K562 (cell line): ENCODE measurements around the gene ENSA. TPM values are rescaled to one million over a fixed set of nuclear protein-coding genes. Genes with fewer than 3 reads are reported as not detected.

Experiments
- ELF2 ChIP-seq: fragments of 250-450 bp; sonication (Bioruptor Pico); IDR thresholded peaks from 2 replicates; pipeline ENCODE4 v1.5.0; 2021; ENCODE audit warnings: mild to moderate bottlenecking
- ETV5 ChIP-seq: sonication (generic); formaldehyde crosslinking; IDR thresholded peaks from 2 replicates; pipeline ENCODE4 v1.4.0; 2020; ENCODE audit warnings: low read depth, mild to moderate bottlenecking, missing genetic modification reagents
- HMGN3 ChIP-seq: IDR thresholded peaks from 2 replicates; pipeline ENCODE4 v1.6.1; 2011; ENCODE audit warnings: borderline replicate concordance, low read depth, mild to moderate bottlenecking, mixed read lengths, low read length; ENCODE audit not compliant: insufficient read length; ENCODE audit errors: extremely low read depth
- JUND ChIP-seq, 2 experiments: IDR thresholded peaks; 2 replicates in 1 of 2; 3 replicates in 1 of 2; pipeline ENCODE4 v1.6.1; 2011; ENCODE audit warnings: borderline replicate concordance in 2 of 2, low read depth in 2 of 2, low read length in 2 of 2, improper control_type of control experiment in 1 of 2, missing biosample characterization in 1 of 2, missing genetic modification characterization in 1 of 2, missing genetic modification reagents in 1 of 2
- PHF8 ChIP-seq: fragments of 200-600 bp; sonication (generic); IDR thresholded peaks from 2 replicates; pipeline ENCODE4 v1.6.1; 2012; ENCODE audit warnings: mixed run types, mild to moderate bottlenecking, inconsistent platforms, low read length, moderate library complexity, borderline replicate concordance
- YY1 ChIP-seq, 3 experiments: IDR thresholded peaks; 2 replicates each; pipeline ENCODE4 v1.6.1; 2011; ENCODE audit warnings: low read length in 2 of 3, mild to moderate bottlenecking in 2 of 3, moderate library complexity in 2 of 3, borderline replicate concordance in 1 of 3, control low read depth in 1 of 3, low read depth in 1 of 3; ENCODE audit not compliant: insufficient read depth in 3 of 3, insufficient replicate concordance in 2 of 3, control insufficient read depth in 1 of 3, insufficient read length in 1 of 3; ENCODE audit errors: extremely low read depth in 1 of 3
- polyA plus RNA-seq, 8 experiments: library from polyadenylated mRNA; depleted of rRNA in 4 of 8; stranded (reverse) in 5 of 8; unstranded in 3 of 8; fragments of >200 nt; fragmentation: Nextera tagmentation in 2 of 8; fragmentation: Illumina TruSeq in 1 of 8; extraction: Ambion mirVana in 2 of 8; extraction: Trizol in 1 of 8; gene quantifications; 2 replicates each; pipeline versions ENCODE4 v1.2.1 to v1.2.3, GENCODE V29; 2011 to 2014; ENCODE audit warnings: inconsistent platforms in 1 of 8, missing spikeins in 1 of 8
- total RNA-seq, 7 experiments: library from RNA; depleted of rRNA in 6 of 7; stranded (reverse); fragments of >200 nt in 6 of 7; fragmentation: Illumina TruSeq in 2 of 7; extraction: Trizol in 2 of 7; gene quantifications; 2 replicates each; pipeline versions ENCODE4 v1.2.1 to v1.2.3, GENCODE V29; 2011 to 2021; ENCODE audit warnings: low replicate concordance in 1 of 7
- TF ChIP-seq, protein P1 (sequence below): sonication (generic); formaldehyde crosslinking; IDR thresholded peaks from 2 replicates; pipeline ENCODE4 v1.8.0; 2022; ENCODE audit warnings: mild to moderate bottlenecking, missing genetic modification reagents
- TF ChIP-seq, protein P2 (sequence below): fragments of 250-450 bp; sonication (Bioruptor Pico); IDR thresholded peaks from 2 replicates; pipeline ENCODE4 v1.5.0; 2021
- TF ChIP-seq, protein P3 (sequence below), 2 experiments: fragments of 450-650 bp; conservative IDR thresholded peaks; 2 replicates each; pipeline ENCODE4 v1.6.1; 2017; ENCODE audit warnings: mild to moderate bottlenecking in 2 of 2, moderate library complexity in 2 of 2
- TF ChIP-seq, protein P4 (sequence below), 2 experiments: fragments of 450-650 bp in 1 of 2; sonication (generic) in 1 of 2; formaldehyde crosslinking in 1 of 2; IDR thresholded peaks in 1 of 2; conservative IDR thresholded peaks in 1 of 2; 2 replicates each; pipeline versions ENCODE4 v1.6.1 to v1.8.1; 2016 to 2023; ENCODE audit warnings: mild to moderate bottlenecking in 2 of 2, moderate library complexity in 2 of 2, inconsistent platforms in 1 of 2, missing genetic modification reagents in 1 of 2
- TF ChIP-seq, protein P5 (sequence below): fragments of 150-350 bp; IDR thresholded peaks from 2 replicates; pipeline ENCODE4 v1.6.1; 2014; ENCODE audit warnings: low read depth, mild to moderate bottlenecking, low read length, borderline replicate concordance

ENSA gene
- total and polyA plus RNA-seq, 9 of the 15 experiments (the other 6 are each of a cell fraction or from before 2014, with no cell fraction given) = 68.1 to 605 (median 188) TPM

DNA sequence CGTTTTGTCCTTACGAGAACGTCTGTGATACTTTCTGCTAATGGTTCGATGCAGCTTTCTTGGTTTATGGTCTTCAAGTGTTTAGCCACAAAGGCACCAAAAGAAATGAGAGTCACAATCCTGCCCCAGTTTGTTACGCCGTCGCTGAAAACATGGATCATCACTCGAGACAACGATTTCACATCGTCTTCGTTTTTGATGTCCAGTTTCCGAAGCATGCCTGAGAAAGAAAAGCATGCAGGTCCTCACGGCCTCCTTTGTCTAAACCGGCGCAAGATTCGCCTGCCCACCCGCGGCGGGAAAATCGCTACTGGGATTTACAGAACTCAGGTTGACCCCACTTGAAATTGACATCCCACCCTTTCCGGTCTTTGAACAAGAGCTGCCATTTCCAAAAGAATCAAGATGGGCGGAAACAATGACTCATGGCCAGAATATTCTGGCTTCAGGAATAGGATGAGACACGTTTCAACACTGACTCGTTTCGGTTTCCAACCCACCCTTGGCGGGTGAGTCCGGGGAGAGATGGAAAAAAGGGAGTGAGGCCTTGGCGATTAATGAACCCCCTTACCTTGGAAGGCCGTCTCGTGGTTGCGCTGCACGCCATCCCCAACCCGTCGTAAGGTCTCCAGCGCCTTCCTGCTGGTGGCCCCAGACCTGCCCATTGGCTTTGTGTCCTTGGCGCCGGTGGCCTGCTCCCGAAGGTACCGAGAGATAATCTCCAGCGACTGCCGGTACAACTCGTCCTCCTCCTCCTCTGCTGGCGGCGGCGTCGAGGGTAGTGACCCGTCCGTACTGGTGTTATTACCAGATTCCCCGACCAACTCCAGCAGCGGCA is 50.9 kb downstream of the ENSA start (continued):
- TF ChIP-seq, protein P1, sequence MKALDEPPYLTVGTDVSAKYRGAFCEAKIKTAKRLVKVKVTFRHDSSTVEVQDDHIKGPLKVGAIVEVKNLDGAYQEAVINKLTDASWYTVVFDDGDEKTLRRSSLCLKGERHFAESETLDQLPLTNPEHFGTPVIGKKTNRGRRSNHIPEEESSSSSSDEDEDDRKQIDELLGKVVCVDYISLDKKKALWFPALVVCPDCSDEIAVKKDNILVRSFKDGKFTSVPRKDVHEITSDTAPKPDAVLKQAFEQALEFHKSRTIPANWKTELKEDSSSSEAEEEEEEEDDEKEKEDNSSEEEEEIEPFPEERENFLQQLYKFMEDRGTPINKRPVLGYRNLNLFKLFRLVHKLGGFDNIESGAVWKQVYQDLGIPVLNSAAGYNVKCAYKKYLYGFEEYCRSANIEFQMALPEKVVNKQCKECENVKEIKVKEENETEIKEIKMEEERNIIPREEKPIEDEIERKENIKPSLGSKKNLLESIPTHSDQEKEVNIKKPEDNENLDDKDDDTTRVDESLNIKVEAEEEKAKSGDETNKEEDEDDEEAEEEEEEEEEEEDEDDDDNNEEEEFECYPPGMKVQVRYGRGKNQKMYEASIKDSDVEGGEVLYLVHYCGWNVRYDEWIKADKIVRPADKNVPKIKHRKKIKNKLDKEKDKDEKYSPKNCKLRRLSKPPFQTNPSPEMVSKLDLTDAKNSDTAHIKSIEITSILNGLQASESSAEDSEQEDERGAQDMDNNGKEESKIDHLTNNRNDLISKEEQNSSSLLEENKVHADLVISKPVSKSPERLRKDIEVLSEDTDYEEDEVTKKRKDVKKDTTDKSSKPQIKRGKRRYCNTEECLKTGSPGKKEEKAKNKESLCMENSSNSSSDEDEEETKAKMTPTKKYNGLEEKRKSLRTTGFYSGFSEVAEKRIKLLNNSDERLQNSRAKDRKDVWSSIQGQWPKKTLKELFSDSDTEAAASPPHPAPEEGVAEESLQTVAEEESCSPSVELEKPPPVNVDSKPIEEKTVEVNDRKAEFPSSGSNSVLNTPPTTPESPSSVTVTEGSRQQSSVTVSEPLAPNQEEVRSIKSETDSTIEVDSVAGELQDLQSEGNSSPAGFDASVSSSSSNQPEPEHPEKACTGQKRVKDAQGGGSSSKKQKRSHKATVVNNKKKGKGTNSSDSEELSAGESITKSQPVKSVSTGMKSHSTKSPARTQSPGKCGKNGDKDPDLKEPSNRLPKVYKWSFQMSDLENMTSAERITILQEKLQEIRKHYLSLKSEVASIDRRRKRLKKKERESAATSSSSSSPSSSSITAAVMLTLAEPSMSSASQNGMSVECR = peak; percentile 53
- TF ChIP-seq JUND (IDR thresholded peaks at IDR 0.05; ENCODE audit: borderline replicate concordance, low read depth, low read length) = peak; percentile 78
- peak; percentile 82; the same call in 2 of the 3 replicates for TF ChIP-seq JUND (tag; IDR thresholded peaks at IDR 0.05; ENCODE audit: borderline replicate concordance, low read depth, low read length)
- no peak for TF ChIP-seq ELF2 (CRISPR knock-in tag)
- no peak; the same call in 1 of the 2 replicates for TF ChIP-seq ETV5 (CRISPR knock-in tag)
- TF ChIP-seq, protein P2, sequence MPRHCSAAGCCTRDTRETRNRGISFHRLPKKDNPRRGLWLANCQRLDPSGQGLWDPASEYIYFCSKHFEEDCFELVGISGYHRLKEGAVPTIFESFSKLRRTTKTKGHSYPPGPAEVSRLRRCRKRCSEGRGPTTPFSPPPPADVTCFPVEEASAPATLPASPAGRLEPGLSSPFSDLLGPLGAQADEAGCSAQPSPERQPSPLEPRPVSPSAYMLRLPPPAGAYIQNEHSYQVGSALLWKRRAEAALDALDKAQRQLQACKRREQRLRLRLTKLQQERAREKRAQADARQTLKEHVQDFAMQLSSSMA = no peak
- TF ChIP-seq YY1 (IDR thresholded peaks at IDR 0.05; ENCODE audit: borderline replicate concordance in 1 of 3, control insufficient read depth in 1 of 3, extremely low read depth in 1 of 3, insufficient read depth in 3 of 3, insufficient read length in 1 of 3, insufficient replicate concordance in 2 of 3, low read depth in 1 of 3, low read length in 2 of 3) = peak in 1 of 3 experiments; percentile 61
- TF ChIP-seq, protein P3, sequence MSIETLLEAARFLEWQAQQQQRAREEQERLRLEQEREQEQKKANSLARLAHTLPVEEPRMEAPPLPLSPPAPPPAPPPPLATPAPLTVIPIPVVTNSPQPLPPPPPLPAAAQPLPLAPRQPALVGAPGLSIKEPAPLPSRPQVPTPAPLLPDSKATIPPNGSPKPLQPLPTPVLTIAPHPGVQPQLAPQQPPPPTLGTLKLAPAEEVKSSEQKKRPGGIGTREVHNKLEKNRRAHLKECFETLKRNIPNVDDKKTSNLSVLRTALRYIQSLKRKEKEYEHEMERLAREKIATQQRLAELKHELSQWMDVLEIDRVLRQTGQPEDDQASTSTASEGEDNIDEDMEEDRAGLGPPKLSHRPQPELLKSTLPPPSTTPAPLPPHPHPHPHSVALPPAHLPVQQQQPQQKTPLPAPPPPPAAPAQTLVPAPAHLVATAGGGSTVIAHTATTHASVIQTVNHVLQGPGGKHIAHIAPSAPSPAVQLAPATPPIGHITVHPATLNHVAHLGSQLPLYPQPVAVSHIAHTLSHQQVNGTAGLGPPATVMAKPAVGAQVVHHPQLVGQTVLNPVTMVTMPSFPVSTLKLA (conservative IDR thresholded peaks at IDR 0.05) = peak in 1 of 2 experiments; percentile 43; a peak in 1 of 4 replicates
- no peak for TF ChIP-seq PHF8
- TF ChIP-seq, protein P4, sequence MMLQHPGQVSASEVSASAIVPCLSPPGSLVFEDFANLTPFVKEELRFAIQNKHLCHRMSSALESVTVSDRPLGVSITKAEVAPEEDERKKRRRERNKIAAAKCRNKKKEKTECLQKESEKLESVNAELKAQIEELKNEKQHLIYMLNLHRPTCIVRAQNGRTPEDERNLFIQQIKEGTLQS (IDR thresholded peaks at IDR 0.05) = peak; percentile 75
- TF ChIP-seq, protein P4 (CRISPR knock-in tag; conservative IDR thresholded peaks at IDR 0.05) = peak; percentile 71; the same call in 1 of the 2 replicates
- TF ChIP-seq, protein P5, sequence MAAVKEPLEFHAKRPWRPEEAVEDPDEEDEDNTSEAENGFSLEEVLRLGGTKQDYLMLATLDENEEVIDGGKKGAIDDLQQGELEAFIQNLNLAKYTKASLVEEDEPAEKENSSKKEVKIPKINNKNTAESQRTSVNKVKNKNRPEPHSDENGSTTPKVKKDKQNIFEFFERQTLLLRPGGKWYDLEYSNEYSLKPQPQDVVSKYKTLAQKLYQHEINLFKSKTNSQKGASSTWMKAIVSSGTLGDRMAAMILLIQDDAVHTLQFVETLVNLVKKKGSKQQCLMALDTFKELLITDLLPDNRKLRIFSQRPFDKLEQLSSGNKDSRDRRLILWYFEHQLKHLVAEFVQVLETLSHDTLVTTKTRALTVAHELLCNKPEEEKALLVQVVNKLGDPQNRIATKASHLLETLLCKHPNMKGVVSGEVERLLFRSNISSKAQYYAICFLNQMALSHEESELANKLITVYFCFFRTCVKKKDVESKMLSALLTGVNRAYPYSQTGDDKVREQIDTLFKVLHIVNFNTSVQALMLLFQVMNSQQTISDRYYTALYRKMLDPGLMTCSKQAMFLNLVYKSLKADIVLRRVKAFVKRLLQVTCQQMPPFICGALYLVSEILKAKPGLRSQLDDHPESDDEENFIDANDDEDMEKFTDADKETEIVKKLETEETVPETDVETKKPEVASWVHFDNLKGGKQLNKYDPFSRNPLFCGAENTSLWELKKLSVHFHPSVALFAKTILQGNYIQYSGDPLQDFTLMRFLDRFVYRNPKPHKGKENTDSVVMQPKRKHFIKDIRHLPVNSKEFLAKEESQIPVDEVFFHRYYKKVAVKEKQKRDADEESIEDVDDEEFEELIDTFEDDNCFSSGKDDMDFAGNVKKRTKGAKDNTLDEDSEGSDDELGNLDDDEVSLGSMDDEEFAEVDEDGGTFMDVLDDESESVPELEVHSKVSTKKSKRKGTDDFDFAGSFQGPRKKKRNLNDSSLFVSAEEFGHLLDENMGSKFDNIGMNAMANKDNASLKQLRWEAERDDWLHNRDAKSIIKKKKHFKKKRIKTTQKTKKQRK = no peak
- no peak for TF ChIP-seq HMGN3
